ENCODE data around the gene TFEC.

Gene TFEC

GRCh38 chr7:116045532-116045931 is 15.0 kb upstream of the TFEC start:
- no peak for DNase-seq (ENCODE audit: low read depth in 2 of 2)
- TF ChIP-seq CTCF (IDR thresholded peaks at IDR 0.05; ENCODE audit: low read depth, low read length): no peak
- H3K4me3 ChIP-seq (replicated peaks in 1 of 2; ENCODE audit: low read depth in 2 of 2, low read length in 2 of 2): no peak overlapping the region

GRCh38 chr7:116041615-116042014 is 11.1 kb upstream of the TFEC start:
- no peak for DNase-seq (ENCODE audit: low read depth in 2 of 2)
- no peak for TF ChIP-seq CTCF (IDR thresholded peaks at IDR 0.05; ENCODE audit: low read depth, low read length)
- H3K4me3 ChIP-seq (replicated peaks in 1 of 2; ENCODE audit: low read depth in 2 of 2, low read length in 2 of 2): no peak overlapping the region

- no peak overlapping the region for H3K4me3 ChIP-seq (replicated peaks in 1 of 2; ENCODE audit: low read depth in 2 of 2, low read length in 2 of 2)
- DNase-seq (ENCODE audit: low read depth in 2 of 2): no peak
- TF ChIP-seq CTCF (IDR thresholded peaks at IDR 0.05; ENCODE audit: low read depth, low read length): no peak
These were observed 6.8 kb upstream of the TFEC start for GRCh38 chr7:116037401-116037800.

- no peak overlapping the region for H3K4me3 ChIP-seq (replicated peaks in 1 of 2; ENCODE audit: low read depth in 2 of 2, low read length in 2 of 2)
- no peak for TF ChIP-seq CTCF (IDR thresholded peaks at IDR 0.05; ENCODE audit: low read depth, low read length)
- DNase-seq (ENCODE audit: low read depth in 2 of 2): no peak
These were observed 3.8 kb upstream of the TFEC start for GRCh38 chr7:116034411-116034810.

- no peak overlapping the region for H3K4me3 ChIP-seq (replicated peaks in 1 of 2; ENCODE audit: low read depth in 2 of 2, low read length in 2 of 2)
- no peak for DNase-seq (ENCODE audit: low read depth in 2 of 2)
- no peak for TF ChIP-seq CTCF (IDR thresholded peaks at IDR 0.05; ENCODE audit: low read depth, low read length)
These were observed 2.3 kb upstream of the TFEC start for GRCh38 chr7:116032886-116033285.

- H3K4me3 ChIP-seq (replicated peaks in 1 of 2; ENCODE audit: low read depth in 2 of 2, low read length in 2 of 2): no peak overlapping the region
- TF ChIP-seq CTCF (IDR thresholded peaks at IDR 0.05; ENCODE audit: low read depth, low read length): no peak
- no peak for DNase-seq (ENCODE audit: low read depth in 2 of 2)
These were observed 1.8 kb downstream of the TFEC start for GRCh38 chr7:116028787-116029186.

- H3K4me3 ChIP-seq (replicated peaks in 1 of 2; ENCODE audit: low read depth in 2 of 2, low read length in 2 of 2): no peak overlapping the region
- TF ChIP-seq CTCF (IDR thresholded peaks at IDR 0.05; ENCODE audit: low read depth, low read length): no peak
- DNase-seq (ENCODE audit: low read depth in 2 of 2): no peak
These were observed 2.8 kb downstream of the TFEC start for GRCh38 chr7:116027786-116028185.

Data from cardiac fibroblast (primary cell).